Small intestine (tissue), 7 donors: ENCODE data around the gene ABCF3. TPM values are rescaled to one million over a fixed set of nuclear protein-coding genes. Genes with fewer than 3 reads are reported as not detected.

Source experiments
- DNase-seq, 2 donors: peaks; one replicate each; pipeline versions ENCODE4 v3.0.0 to v3.0.0-alpha.2; 2013
- FAIRE-seq: peaks from 2 replicates; lab custom pipeline; 2012; peaks lifted over from hg19 to GRCh38; lab: Jason Lieb, UNC
- H3K27ac ChIP-seq, 3 donors: one replicate each; pipeline ENCODE4 v1.5.1; 2013; ENCODE audit warnings: low read length in 2 of 3, mild to moderate bottlenecking in 2 of 3, control low read depth in 1 of 3, inconsistent platforms in 1 of 3, low read depth in 1 of 3, moderate library complexity in 1 of 3
- H3K27me3 ChIP-seq, 3 donors: one replicate each; pipeline ENCODE4 v1.6.1; 2013; ENCODE audit warnings: low read length in 3 of 3, inconsistent platforms in 1 of 3; ENCODE audit not compliant: control insufficient read depth in 3 of 3, insufficient read depth in 3 of 3
- H3K36me3 ChIP-seq, 3 donors: one replicate each; pipeline ENCODE4 v1.6.1; 2013; ENCODE audit warnings: low read length in 3 of 3, inconsistent platforms in 1 of 3, low read depth in 1 of 3, mild to moderate bottlenecking in 1 of 3, moderate library complexity in 1 of 3; ENCODE audit not compliant: control insufficient read depth in 3 of 3, insufficient read depth in 2 of 3
- H3K4me1 ChIP-seq, 3 donors: one replicate each; pipeline ENCODE4 v1.6.1; 2013; ENCODE audit warnings: low read length in 2 of 3, inconsistent platforms in 1 of 3, low read depth in 1 of 3, mild to moderate bottlenecking in 1 of 3, moderate library complexity in 1 of 3; ENCODE audit not compliant: control insufficient read depth in 3 of 3, insufficient read depth in 2 of 3
- H3K4me3 ChIP-seq, 3 donors: one replicate each; pipeline ENCODE4 v1.5.1; 2013; ENCODE audit warnings: low read length in 3 of 3, control low read depth in 1 of 3, inconsistent platforms in 1 of 3, low read depth in 1 of 3, mild to moderate bottlenecking in 1 of 3, moderate library complexity in 1 of 3
- H3K9me3 ChIP-seq, 2 donors: one replicate each; pipeline ENCODE4 v1.6.1; 2013; ENCODE audit warnings: low read depth in 1 of 2, low read length in 1 of 2; ENCODE audit not compliant: control insufficient read depth in 2 of 2, insufficient read depth in 1 of 2
- whole genome bisulfite sequencing, 3 donors: extraction: QIAGEN DNeasy Blood & Tissue Kit; methylation state at CpG; one replicate each; pipeline ENCODE4 v1.1.7; 2013; 5-methylcytosine and 5-hydroxymethylcytosine counted together
- polyA plus RNA-seq, 4 donors: library from polyadenylated mRNA; stranded (reverse) in 3 of 4; unstranded in 1 of 4; fragments of 200-250 nt in 3 of 4; fragments of 120-200 nt in 1 of 4; gene quantifications; one replicate each; pipeline versions ENCODE4 v1.2.1 to v1.2.3, GENCODE V29; 2013
- donor health status: healthy with polysubstance abuse.
- donor health status: control.
- donor health status: control.
- donor health status: Bipolar disorder and iron deficiency.
- donor health status: healthy.

Gene ABCF3
- polyA plus RNA-seq, 4 donors = 43.7 to 93.5 (median 65.4) TPM

GRCh38 chr3:184175981-184176376 lies 10.0 kb upstream of the ABCF3 start:
- H3K36me3 ChIP-seq = peaks cover 10 to 68% (median 13%) of the 10 kb centered on the region in 3 donors

GRCh38 chr3:184176377-184177330 lies 9.3 kb upstream of the ABCF3 start:
- H3K27ac ChIP-seq = peak overlapping the region; percentile 24 to 89 (median 61)
- H3K27me3 ChIP-seq = no peaks in the 10 kb centered on the region
- H3K4me1 ChIP-seq = peaks cover 9 to 40% (median 12%) of the 10 kb centered on the region in 3 donors
- no peak for FAIRE-seq
- H3K36me3 ChIP-seq = peaks cover 16 to 68% (median 18%) of the 10 kb centered on the region in 3 donors
- H3K9me3 ChIP-seq = no peaks in the 10 kb centered on the region
- peak overlapping the region in 2 of 3 donors; percentile 85 to 91 for H3K4me3 ChIP-seq
- WGBS, 3 donors = 38 to 61% (median 60%) methylated on average over 19 of the region's 19 CpGs
- DNase-seq = peak; percentile 27 to 67

More at GRCh38 chr3:184175981-184176376, 10.0 kb upstream of the ABCF3 start:
- peak overlapping the region; percentile 61 to 89 (median 82) for H3K27ac ChIP-seq
- FAIRE-seq = no peak
- 38 to 45% (median 44%) methylated on average over 3 of the region's 3 CpGs for WGBS, 3 donors
- peaks cover 9 to 40% (median 12%) of the 10 kb centered on the region in 3 donors for H3K4me1 ChIP-seq
- peak overlapping the region in 2 of 3 donors; percentile 85 to 91 for H3K4me3 ChIP-seq
- H3K27me3 ChIP-seq = no peaks in the 10 kb centered on the region
- DNase-seq = no peak
- H3K9me3 ChIP-seq = no peaks in the 10 kb centered on the region

- DNase-seq (peak in 1 of 2 donors; percentile 24), FAIRE-seq (no peak)
- no peaks in the 10 kb centered on the region for H3K27me3 ChIP-seq
- no peaks in the 10 kb centered on the region for H3K9me3 ChIP-seq
- peak overlapping the region in 1 of 3 donors; percentile 91 for H3K4me3 ChIP-seq
- H3K27ac ChIP-seq = peak overlapping the region in 2 of 3 donors; percentile 61 to 89
- H3K4me1 ChIP-seq = peaks cover 9 to 40% (median 12%) of the 10 kb centered on the region in 3 donors
- H3K36me3 ChIP-seq = peaks cover 18 to 67% (median 21%) of the 10 kb centered on the region in 3 donors
- 36 to 47% (median 41%) methylated on average over 4 of the region's 4 CpGs for WGBS, 3 donors
These were observed 8.7 kb upstream of the ABCF3 start for GRCh38 chr3:184177331-184177731.

GRCh38 chr3:184177767-184178306 lies 8.2 kb upstream of the ABCF3 start:
- Histone ChIP-seq H3K4me1 (peaks cover 9 to 40% (median 12%) of the 10 kb centered on the region in 3 donors), H3K36me3 (peaks cover 20 to 68% (median 21%) of the 10 kb centered on the region in 3 donors)
- WGBS, 3 donors = 77 to 90% (median 87%) methylated on average over 14 of the region's 14 CpGs

GRCh38 chr3:184178521-184179138 lies 7.4 kb upstream of the ABCF3 start:
- peak; percentile 51 to 75 for DNase-seq

More at GRCh38 chr3:184177767-184178306, 8.2 kb upstream of the ABCF3 start:
- no peak overlapping the region for H3K4me3 ChIP-seq
- peak overlapping the region; percentile 21 to 61 (median 39) for H3K27ac ChIP-seq
- no peaks in the 10 kb centered on the region for H3K27me3 ChIP-seq
- no peaks in the 10 kb centered on the region for H3K9me3 ChIP-seq
- no peak for FAIRE-seq
- DNase-seq = no peak

GRCh38 chr3:184180165-184180564 lies 5.8 kb upstream of the ABCF3 start:
- H3K4me1 ChIP-seq = peaks cover 9 to 37% (median 12%) of the 10 kb centered on the region in 3 donors
- peaks cover 20 to 82% (median 29%) of the 10 kb centered on the region in 3 donors for H3K36me3 ChIP-seq
- H3K4me3 ChIP-seq = no peak overlapping the region
- H3K27ac ChIP-seq = no peak overlapping the region
- H3K27me3 ChIP-seq = no peaks in the 10 kb centered on the region
- DNase-seq = no peak
- 91 to 94% (median 94%) methylated on average over 6 of the region's 6 CpGs for WGBS, 3 donors
- H3K9me3 ChIP-seq = no peaks in the 10 kb centered on the region
- FAIRE-seq = no peak

More at GRCh38 chr3:184178521-184179138, 7.4 kb upstream of the ABCF3 start:
- Histone ChIP-seq H3K27me3 (no peaks in the 10 kb centered on the region), H3K4me1 (peaks cover 9 to 40% (median 12%) of the 10 kb centered on the region in 3 donors), H3K4me3 (no peak overlapping the region), H3K36me3 (peaks cover 20 to 73% (median 26%) of the 10 kb centered on the region in 3 donors), H3K9me3 (no peaks in the 10 kb centered on the region), H3K27ac (peak overlapping the region; percentile 21 to 42 (median 39))
- WGBS, 3 donors = 50 to 85% (median 65%) methylated on average over 13 of the region's 13 CpGs
- no peak for FAIRE-seq

- Histone ChIP-seq H3K9me3 (no peaks in the 10 kb centered on the region), H3K27me3 (no peaks in the 10 kb centered on the region), H3K4me3 (no peak overlapping the region), H3K27ac (no peak overlapping the region), H3K36me3 (peaks cover 20 to 81% (median 29%) of the 10 kb centered on the region in 3 donors), H3K4me1 (peaks cover 6 to 32% (median 9%) of the 10 kb centered on the region in 3 donors)
- FAIRE-seq (no peak), DNase-seq (no peak)
- 96 to 99% (median 98%) methylated on average over 9 of the region's 9 CpGs for WGBS, 3 donors
These were observed 4.4 kb upstream of the ABCF3 start for GRCh38 chr3:184181596-184181995.

GRCh38 chr3:184183679-184184078 lies 2.3 kb upstream of the ABCF3 start:
- H3K9me3 ChIP-seq = no peaks in the 10 kb centered on the region
- H3K27ac ChIP-seq = no peak overlapping the region
- no peak for DNase-seq
- no peak for FAIRE-seq
- no peak overlapping the region for H3K4me3 ChIP-seq
- WGBS, 3 donors = 75 to 87% (median 83%) methylated on average over 5 of the region's 5 CpGs
- H3K4me1 ChIP-seq = peaks cover 0 to 24% (median 5%) of the 10 kb centered on the region in 3 donors
- H3K27me3 ChIP-seq = no peaks in the 10 kb centered on the region
- peaks cover 20 to 74% (median 24%) of the 10 kb centered on the region in 3 donors for H3K36me3 ChIP-seq
